HG02610 (cell line): Measurements from ENCODE around the gene CRELD1.
A peak's percentile ranks its signal among the peaks of the same experiment; 100 is the strongest.
"Not testable (repeated sequence)": the region's sequence is repeated elsewhere in the genome, so short reads cannot be mapped to it uniquely, and the experiment has no call there.

ENCODE experiments used
- ATAC-seq: cut with Tn5 transposase; IDR thresholded peaks from one replicate; pipeline ENCODE4 v1.9.1; 2021; ENCODE audit warnings: mild to moderate bottlenecking, moderate library complexity; ENCODE audit not compliant: unreplicated experiment

The CRELD1 gene

DNA sequence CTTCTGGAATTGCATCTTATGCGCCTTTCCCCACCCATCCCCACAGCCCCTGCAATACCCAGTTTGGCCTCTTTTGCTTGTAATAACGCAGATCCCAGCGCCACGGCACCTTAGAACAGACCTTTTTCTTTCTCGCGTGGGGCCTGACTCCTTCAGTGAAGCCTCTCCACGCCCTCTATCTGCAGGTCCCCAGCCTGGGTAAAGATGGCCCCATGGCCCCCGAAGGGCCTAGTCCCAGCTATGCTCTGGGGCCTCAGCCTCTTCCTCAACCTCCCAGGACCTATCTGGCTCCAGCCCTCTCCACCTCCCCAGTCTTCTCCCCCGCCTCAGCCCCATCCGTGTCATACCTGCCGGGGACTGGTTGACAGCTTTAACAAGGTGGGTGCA is 594 bp downstream of the CRELD1 start:
- ATAC-seq, result no peak

DNA sequence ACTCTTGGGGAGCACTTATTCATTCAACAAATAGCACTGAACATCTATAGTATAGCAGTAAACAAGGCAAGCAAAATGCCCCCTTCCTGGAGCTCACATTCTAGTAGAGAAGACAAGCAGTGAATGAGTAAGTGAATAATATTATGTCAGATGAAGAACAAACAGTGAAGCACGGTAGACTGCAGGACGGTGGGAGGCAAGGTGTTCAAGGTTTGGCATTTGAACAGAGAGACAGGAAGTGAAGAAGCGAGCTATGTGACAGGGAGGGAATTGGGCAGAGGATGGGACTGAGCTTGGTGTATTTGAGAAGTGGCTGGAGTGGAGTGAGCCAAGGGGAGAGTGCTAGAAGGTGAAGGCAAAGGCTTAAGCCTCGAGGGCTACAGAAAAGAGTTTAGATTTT is 1.4 kb downstream of the CRELD1 start:
- ATAC-seq, result no peak

- no peak for ATAC-seq
Observed at GRCh38 chr3:9935966-9936510, 2.4 kb downstream of the CRELD1 start.

GRCh38 chr3:9937486-9938238 is 4.0 kb downstream of the CRELD1 start:
- ATAC-seq, result no peak

DNA sequence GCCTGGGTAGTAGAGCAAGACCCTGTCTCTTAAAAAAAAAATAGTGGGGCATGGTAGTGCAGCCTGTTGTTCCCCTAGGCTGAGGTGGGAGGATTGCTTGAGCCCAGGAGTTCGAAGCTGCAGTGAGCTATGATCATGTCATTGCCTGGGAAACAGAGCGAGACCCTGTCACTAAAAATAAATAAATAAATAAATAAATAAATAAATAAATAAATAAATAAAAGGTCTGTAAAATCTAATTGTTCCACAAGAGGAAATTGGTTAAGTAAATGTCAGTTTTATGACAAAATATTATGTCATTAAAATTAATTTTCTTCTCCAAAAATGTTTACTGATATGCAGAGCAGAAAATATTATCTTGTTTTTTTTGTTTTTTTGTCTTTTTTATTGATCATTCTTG is 5.3 kb downstream of the CRELD1 start:
- no peak for ATAC-seq

DNA sequence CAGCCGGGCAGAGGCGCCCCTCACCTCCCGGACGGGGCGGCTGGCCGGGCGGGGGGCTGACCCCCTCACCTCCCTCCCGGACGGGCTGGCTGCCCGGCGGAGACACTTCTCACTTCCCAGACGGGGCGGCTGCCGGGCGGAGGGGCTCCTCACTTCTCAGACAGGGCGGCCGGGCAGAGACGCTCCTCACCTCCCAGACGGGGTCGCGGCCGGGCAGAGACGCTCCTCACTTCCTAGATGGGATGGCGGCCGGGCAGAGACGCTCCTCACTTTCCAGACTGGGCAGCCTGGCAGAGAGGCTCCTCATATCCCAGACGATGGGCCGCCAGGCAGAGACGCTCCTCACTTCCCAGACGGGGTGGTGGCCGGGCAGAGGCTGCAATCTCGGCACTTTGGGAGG is 6.3 kb downstream of the CRELD1 start:
- ATAC-seq, result not testable (repeated sequence)

DNA sequence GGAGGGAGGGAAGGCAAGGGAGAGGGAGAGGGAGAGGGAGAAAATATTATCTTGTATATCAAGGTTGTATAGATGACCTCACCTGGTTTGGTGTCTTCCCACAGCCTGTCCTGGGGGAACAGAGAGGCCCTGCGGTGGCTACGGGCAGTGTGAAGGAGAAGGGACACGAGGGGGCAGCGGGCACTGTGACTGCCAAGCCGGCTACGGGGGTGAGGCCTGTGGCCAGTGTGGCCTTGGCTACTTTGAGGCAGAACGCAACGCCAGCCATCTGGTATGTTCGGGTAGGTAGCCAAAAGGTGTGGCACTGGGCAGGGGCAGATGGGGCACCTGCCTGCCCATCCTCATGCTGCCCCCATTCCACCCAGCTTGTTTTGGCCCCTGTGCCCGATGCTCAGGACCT is 7.1 kb downstream of the CRELD1 start:
- ATAC-seq, result no peak

DNA sequence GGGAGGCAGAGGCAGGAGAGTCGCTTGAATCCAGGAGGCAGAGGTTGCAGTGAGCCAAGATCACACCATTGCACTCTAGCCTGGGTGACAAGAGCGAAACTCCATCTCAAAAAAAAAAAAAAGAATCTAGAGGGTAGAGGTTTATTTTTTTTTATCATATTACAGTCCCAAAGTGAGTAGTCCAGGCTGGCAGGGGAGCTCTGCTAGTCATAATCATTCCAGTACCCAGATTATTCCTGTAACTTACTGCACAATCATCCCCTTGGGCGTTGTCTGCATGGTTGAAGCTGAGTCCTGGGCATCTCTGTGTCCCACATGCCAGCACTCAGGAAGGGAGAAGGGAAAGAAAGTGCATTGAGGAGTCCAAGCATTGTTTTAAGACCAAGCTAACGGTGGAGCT is 8.5 kb downstream of the CRELD1 start:
- no peak for ATAC-seq

DNA sequence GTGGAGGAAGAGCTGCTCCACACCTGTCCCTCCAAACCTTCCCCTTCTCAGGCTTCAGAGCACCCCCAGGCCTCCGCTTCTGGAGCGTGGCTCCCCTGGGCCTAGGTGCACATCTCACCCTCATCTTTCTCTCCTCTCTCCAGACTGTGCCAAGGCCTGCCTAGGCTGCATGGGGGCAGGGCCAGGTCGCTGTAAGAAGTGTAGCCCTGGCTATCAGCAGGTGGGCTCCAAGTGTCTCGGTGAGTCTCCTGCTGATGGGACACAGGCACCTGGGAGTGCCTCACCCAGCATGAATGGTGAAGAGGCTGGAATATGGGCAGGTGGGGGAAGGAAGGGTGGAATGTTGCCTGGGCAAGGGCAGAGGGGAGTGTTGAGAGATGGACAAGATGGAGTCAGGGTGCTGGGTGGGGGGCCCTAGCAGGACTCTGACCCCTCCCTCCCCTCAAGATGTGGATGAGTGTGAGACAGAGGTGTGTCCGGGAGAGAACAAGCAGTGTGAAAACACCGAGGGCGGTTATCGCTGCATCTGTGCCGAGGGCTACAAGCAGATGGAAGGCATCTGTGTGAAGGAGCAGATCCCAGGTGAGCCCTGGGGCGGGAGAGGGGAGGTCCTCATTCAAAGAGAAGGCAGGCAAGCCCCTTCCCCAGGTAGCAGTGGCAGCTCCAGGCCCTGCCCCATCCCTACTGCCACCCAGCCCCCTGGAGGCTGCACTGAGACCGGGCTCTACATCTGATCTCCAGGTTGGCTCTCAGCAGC is 9.5 kb downstream of the CRELD1 start:
- ATAC-seq, result no peak

GRCh38 chr3:9944271-9944670 is 10.6 kb downstream of the CRELD1 start:
- no peak for ATAC-seq

GRCh38 chr3:9945358-9945757 is 11.7 kb downstream of the CRELD1 start:
- no peak for ATAC-seq

- no peak for ATAC-seq
Observed at GRCh38 chr3:9946112-9947024, 12.7 kb downstream of the CRELD1 start.

DNA sequence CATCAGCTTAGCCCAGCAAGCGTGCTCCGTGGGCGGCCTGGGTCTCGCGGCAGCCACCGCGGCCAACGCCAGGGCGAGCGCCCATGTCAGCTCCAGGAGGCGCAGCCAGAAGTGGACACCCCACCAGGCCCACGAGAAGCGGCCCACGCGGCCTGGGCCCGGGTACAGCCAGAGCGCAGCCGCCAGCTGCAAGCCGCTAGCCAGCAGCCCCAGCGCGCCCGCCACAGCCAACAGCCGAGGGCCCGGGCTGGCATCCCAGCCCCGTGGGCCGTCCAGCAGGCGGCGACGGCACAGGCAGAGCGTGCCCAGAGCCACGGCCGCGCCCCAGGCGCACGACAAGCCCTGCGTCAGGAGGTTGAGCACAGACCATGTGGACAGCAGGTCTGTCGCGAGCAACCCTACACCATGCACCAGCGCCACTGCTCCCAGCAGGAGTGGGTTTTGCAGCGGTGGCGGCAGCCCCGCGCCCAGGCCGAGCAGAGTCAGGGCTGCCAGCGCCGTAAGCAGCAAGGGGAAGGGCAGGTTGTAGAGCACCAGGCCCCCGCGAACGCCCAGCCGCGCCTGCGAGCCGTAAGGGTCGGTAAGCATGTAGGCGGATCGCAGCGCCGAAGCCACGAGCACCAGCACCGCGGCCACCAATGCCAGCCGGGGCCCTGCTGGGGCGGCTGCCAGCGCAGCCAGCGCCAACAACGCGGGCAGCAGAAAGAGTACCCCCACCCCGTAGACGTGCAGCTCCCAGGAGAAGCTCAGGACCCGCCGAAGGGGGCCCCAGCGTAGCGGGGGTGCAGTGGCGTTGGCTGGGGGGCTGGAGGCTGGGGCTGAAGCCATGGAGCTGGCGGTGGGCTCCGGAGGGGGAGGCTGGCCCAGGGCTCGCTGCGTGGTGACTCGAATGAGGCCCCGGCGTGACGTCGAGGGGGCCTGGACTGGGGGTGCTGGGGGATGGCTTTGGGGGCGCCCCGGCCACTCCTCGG is 13.7 kb downstream of the CRELD1 start:
- ATAC-seq, result no peak

DNA sequence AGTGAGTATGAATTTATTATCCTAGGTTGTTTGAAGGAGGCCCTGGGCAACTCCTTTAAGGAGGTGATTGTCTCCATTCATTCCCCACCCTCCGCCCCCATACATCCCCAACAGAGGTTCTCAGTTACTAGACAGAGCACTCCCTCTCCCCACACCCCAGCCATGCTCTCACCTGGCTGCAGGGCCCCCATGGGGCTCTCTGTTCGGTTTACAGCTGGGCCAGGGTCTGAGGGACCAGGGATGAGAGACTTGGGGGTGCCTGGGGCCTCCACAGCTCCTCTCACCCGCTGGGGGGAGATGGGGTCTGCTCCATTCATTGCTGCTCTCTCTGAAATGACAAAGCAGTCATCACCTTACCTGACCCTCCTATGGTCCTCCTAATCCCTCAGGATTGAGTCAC is 15.0 kb downstream of the CRELD1 start:
- no peak for ATAC-seq

GRCh38 chr3:9949115-9949514 is 15.5 kb downstream of the CRELD1 start:
- no peak for ATAC-seq

DNA sequence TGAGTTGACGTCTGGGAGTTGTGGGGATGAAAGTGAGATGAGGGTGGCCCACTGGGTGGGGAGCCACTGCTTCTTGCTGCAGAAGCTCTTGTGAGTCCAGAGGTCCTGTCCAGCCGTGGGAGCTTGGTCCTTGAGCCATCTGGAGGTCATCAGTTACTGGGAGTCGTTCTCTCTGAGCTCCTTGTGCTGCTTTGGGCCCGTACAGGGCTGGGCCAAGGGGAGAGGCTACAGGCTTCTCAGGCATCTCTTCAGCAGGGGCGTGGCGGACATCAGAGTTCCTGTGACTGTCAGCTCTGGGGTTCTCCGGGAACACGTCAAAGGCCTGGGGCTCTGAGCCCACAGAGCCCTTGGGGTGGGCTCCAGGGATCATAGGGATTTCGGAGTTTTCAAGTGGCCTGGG is 16.0 kb downstream of the CRELD1 start:
- no peak for ATAC-seq

DNA sequence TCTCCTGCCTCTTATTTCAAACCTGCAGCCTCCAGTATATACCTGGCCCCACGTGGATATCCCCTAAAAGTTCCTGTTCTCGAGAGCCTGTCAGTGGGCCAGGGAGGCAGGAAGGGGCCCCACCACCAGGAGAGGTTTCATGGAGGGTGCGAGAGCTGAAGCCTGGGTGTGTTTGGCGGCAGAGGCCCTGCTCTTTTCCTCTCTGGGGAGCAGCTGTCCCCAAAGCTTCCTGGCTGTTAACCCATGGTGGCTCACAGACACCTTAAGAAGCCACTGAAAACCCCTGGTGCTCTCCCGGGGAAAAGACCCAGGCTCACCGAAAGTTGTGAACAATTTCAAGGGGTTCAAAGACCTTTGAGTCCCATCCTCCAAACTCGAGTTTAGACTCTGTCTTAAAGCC is 17.5 kb downstream of the CRELD1 start:
- peak; percentile 57 for ATAC-seq

DNA sequence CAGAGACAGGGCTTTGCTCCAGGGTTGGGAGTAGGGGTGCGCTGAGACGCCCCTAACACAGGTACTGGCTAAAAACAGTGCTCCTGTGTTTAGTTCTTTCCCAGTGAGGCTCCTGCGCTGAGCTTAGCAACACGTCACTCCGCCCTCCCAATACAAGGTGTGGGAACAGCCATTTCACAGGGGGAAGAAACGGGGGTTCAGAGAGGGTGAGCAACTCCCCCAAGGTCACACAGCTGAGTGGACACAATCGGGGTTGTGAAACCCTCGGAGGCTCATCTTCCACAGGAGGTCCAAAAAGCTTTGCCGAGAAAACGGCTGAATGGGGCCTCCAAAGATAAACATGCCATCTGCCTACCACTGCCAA is 17.9 kb downstream of the CRELD1 start:
- peak; percentile 13 for ATAC-seq

GRCh38 chr3:9951962-9952805 is 18.6 kb downstream of the CRELD1 start, which contains the start of gene PRRT3:
PRRT3 (minus strand) TSS chr3:9952408; CDS start chr3:9950115, 2,293 bp downstream.
- peak; percentile 66 for ATAC-seq
